Measurements from ENCODE around the gene PCDH9. TPM values are rescaled to one million over a fixed set of nuclear protein-coding genes. Genes with fewer than 3 reads are reported as not detected.
A peak's percentile ranks its signal among the peaks of the same experiment; 100 is the strongest.

The PCDH9 gene
- total RNA-seq, 6 donors from 2014 or later, result 3.1 to 19.4 (median 7.8) TPM

- no peaks in the 10 kb centered on the region for H3K36me3 ChIP-seq
- WGBS, 2 donors, result 90 to 94% methylated on average over 4 of the region's 4 CpGs
These were observed 541.0 kb downstream of the PCDH9 start for GRCh38 chr13:66689037-66689619.

GRCh38 chr13:66681403-66681802, 548.7 kb downstream of the PCDH9 start:
- no peaks in the 10 kb centered on the region for H3K36me3 ChIP-seq
- H3K27me3 ChIP-seq, result no peaks in the 10 kb centered on the region
- WGBS, 2 donors, result 60 to 85% methylated on average over 1 of the region's 1 CpG
- no peak overlapping the region for H3K4me3 ChIP-seq
- ATAC-seq (ENCODE audit: low FRiP score in 2 of 2), result no peak
- DNase-seq, result no peak
- H3K4me1 ChIP-seq, result no peaks in the 10 kb centered on the region
- peaks cover 0 to 8% (median 5%) of the 10 kb centered on the region in 4 donors for H3K9me3 ChIP-seq
- TF ChIP-seq POLR2AphosphoS5 (IDR thresholded peaks at IDR 0.05) (no peak), EP300 (IDR thresholded peaks at IDR 0.05) (no peak), POLR2A (IDR thresholded peaks at IDR 0.05) (no peak), CTCF (IDR thresholded peaks at IDR 0.05) (no peak)
- no peak overlapping the region for H3K27ac ChIP-seq

More at GRCh38 chr13:66689037-66689619, 541.0 kb downstream of the PCDH9 start:
- TF ChIP-seq EP300 (IDR thresholded peaks at IDR 0.05) (no peak), POLR2AphosphoS5 (IDR thresholded peaks at IDR 0.05) (no peak), POLR2A (IDR thresholded peaks at IDR 0.05) (no peak), CTCF (IDR thresholded peaks at IDR 0.05) (no peak)
- DNase-seq (no peak), ATAC-seq (ENCODE audit: low FRiP score in 2 of 2) (no peak)
- H3K4me1 ChIP-seq, result no peaks in the 10 kb centered on the region
- no peak overlapping the region for H3K4me3 ChIP-seq
- peaks cover 0 to 8% (median 5%) of the 10 kb centered on the region in 4 donors for H3K9me3 ChIP-seq
- no peak overlapping the region for H3K27ac ChIP-seq
- no peaks in the 10 kb centered on the region for H3K27me3 ChIP-seq

GRCh38 chr13:66680031-66680430, 550.1 kb downstream of the PCDH9 start:
- TF ChIP-seq EP300 (IDR thresholded peaks at IDR 0.05), result no peak
- TF ChIP-seq CTCF (IDR thresholded peaks at IDR 0.05), result no peak
- no peak for TF ChIP-seq POLR2A (IDR thresholded peaks at IDR 0.05)
- TF ChIP-seq POLR2AphosphoS5 (IDR thresholded peaks at IDR 0.05), result no peak
- no peaks in the 10 kb centered on the region for H3K27me3 ChIP-seq
- no peak for ATAC-seq (ENCODE audit: low FRiP score in 2 of 2)
- 64 to 71% methylated on average over 1 of the region's 1 CpG for WGBS, 2 donors
- H3K27ac ChIP-seq, result no peak overlapping the region
- H3K4me3 ChIP-seq, result no peak overlapping the region
- no peak for DNase-seq
- peaks cover 0 to 2% (median under 1%) of the 10 kb centered on the region in 4 donors for H3K9me3 ChIP-seq
- no peaks in the 10 kb centered on the region for H3K36me3 ChIP-seq
- H3K4me1 ChIP-seq, result no peaks in the 10 kb centered on the region

- WGBS, 2 donors, result 73 to 76% methylated on average over 4 of the region's 4 CpGs
- Histone ChIP-seq H3K4me1 (no peaks in the 10 kb centered on the region), H3K27ac (no peak overlapping the region), H3K9me3 (peaks cover 0 to 5% (median 0%) of the 10 kb centered on the region in 4 donors), H3K4me3 (no peak overlapping the region), H3K36me3 (no peaks in the 10 kb centered on the region), H3K27me3 (no peaks in the 10 kb centered on the region)
- no peak for TF ChIP-seq POLR2AphosphoS5 (IDR thresholded peaks at IDR 0.05)
- no peak for TF ChIP-seq CTCF (IDR thresholded peaks at IDR 0.05)
- no peak for TF ChIP-seq EP300 (IDR thresholded peaks at IDR 0.05)
- ATAC-seq (ENCODE audit: low FRiP score in 2 of 2) (no peak), DNase-seq (no peak)
These were observed 554.5 kb downstream of the PCDH9 start for GRCh38 chr13:66675620-66676019.

GRCh38 chr13:66673401-66673800, 556.7 kb downstream of the PCDH9 start:
- Histone ChIP-seq H3K27ac (no peak overlapping the region), H3K4me3 (no peak overlapping the region), H3K36me3 (no peaks in the 10 kb centered on the region), H3K4me1 (no peaks in the 10 kb centered on the region), H3K27me3 (no peaks in the 10 kb centered on the region), H3K9me3 (peaks cover 0 to 5% (median 0%) of the 10 kb centered on the region in 4 donors)
- ATAC-seq (ENCODE audit: low FRiP score in 2 of 2) (peak in 1 of 2 donors; percentile 44), DNase-seq (no peak)
- 71 to 88% methylated on average over 1 of the region's 1 CpG for WGBS, 2 donors
- no peak for TF ChIP-seq POLR2A (IDR thresholded peaks at IDR 0.05)
- no peak for TF ChIP-seq POLR2AphosphoS5 (IDR thresholded peaks at IDR 0.05)
- TF ChIP-seq EP300 (IDR thresholded peaks at IDR 0.05), result no peak
- TF ChIP-seq CTCF (IDR thresholded peaks at IDR 0.05), result no peak

Measured in upper lobe of left lung (tissue), 6 donors.